ENCODE data around the gene TENT5A.

The TENT5A gene

GRCh38 chr6:81774542-81774941 lies 22.1 kb upstream of the TENT5A start:
- DNase-seq (ENCODE audit: insufficient read length, low spot score) (no peak), FAIRE-seq (no peak)
- TF ChIP-seq POU2F2 (IDR thresholded peaks at IDR 0.05; ENCODE audit: low read depth, low read length) (no peak), POLR2A (IDR thresholded peaks at IDR 0.05; ENCODE audit: low read depth, low read length) (no peak), POLR2AphosphoS5 (IDR thresholded peaks at IDR 0.05; ENCODE audit: low read depth, low read length) (no peak), SPI1 (IDR thresholded peaks at IDR 0.05; ENCODE audit: low read depth, low read length) (no peak), PAX5 (IDR thresholded peaks at IDR 0.05; ENCODE audit: insufficient read depth, low read length, severe bottlenecking) (no peak), TAF1 (IDR thresholded peaks at IDR 0.05; ENCODE audit: low read depth, low read length) (no peak)

- no peak for TF ChIP-seq PAX5 (IDR thresholded peaks at IDR 0.05; ENCODE audit: insufficient read depth, low read length, severe bottlenecking)
- no peak for TF ChIP-seq POU2F2 (IDR thresholded peaks at IDR 0.05; ENCODE audit: low read depth, low read length)
- no peak for TF ChIP-seq POLR2A (IDR thresholded peaks at IDR 0.05; ENCODE audit: low read depth, low read length)
- TF ChIP-seq TAF1 (IDR thresholded peaks at IDR 0.05; ENCODE audit: low read depth, low read length) = no peak
- no peak for TF ChIP-seq SPI1 (IDR thresholded peaks at IDR 0.05; ENCODE audit: low read depth, low read length)
- no peak for TF ChIP-seq POLR2AphosphoS5 (IDR thresholded peaks at IDR 0.05; ENCODE audit: low read depth, low read length)
- DNase-seq (ENCODE audit: insufficient read length, low spot score) (no peak), FAIRE-seq (no peak)
These were observed 21.4 kb upstream of the TENT5A start for GRCh38 chr6:81773887-81774286.

GRCh38 chr6:81772741-81773140 lies 20.3 kb upstream of the TENT5A start:
- no peak for FAIRE-seq
- no peak for DNase-seq (ENCODE audit: insufficient read length, low spot score)
- TF ChIP-seq TAF1 (IDR thresholded peaks at IDR 0.05; ENCODE audit: low read depth, low read length) (no peak), SPI1 (IDR thresholded peaks at IDR 0.05; ENCODE audit: low read depth, low read length) (peak; percentile 74)

- no peak for DNase-seq (ENCODE audit: insufficient read length, low spot score)
- no peak for FAIRE-seq
- no peak for TF ChIP-seq POLR2A (IDR thresholded peaks at IDR 0.05; ENCODE audit: low read depth, low read length)
- TF ChIP-seq POLR2AphosphoS5 (IDR thresholded peaks at IDR 0.05; ENCODE audit: low read depth, low read length) = no peak
- no peak for TF ChIP-seq TAF1 (IDR thresholded peaks at IDR 0.05; ENCODE audit: low read depth, low read length)
- TF ChIP-seq PAX5 (IDR thresholded peaks at IDR 0.05; ENCODE audit: insufficient read depth, low read length, severe bottlenecking) = no peak
- no peak for TF ChIP-seq POU2F2 (IDR thresholded peaks at IDR 0.05; ENCODE audit: low read depth, low read length)
- TF ChIP-seq SPI1 (IDR thresholded peaks at IDR 0.05; ENCODE audit: low read depth, low read length) = no peak
These were observed 18.6 kb upstream of the TENT5A start for GRCh38 chr6:81771097-81771496.

- FAIRE-seq = no peak
- TF ChIP-seq TAF1 (IDR thresholded peaks at IDR 0.05; ENCODE audit: low read depth, low read length) (no peak), POU2F2 (IDR thresholded peaks at IDR 0.05; ENCODE audit: low read depth, low read length) (no peak), POLR2A (IDR thresholded peaks at IDR 0.05; ENCODE audit: low read depth, low read length) (no peak), PAX5 (IDR thresholded peaks at IDR 0.05; ENCODE audit: insufficient read depth, low read length, severe bottlenecking) (no peak), SPI1 (IDR thresholded peaks at IDR 0.05; ENCODE audit: low read depth, low read length) (no peak), POLR2AphosphoS5 (IDR thresholded peaks at IDR 0.05; ENCODE audit: low read depth, low read length) (no peak)
- no peak for DNase-seq (ENCODE audit: insufficient read length, low spot score)
These were observed 17.9 kb upstream of the TENT5A start for GRCh38 chr6:81770381-81770780.

- FAIRE-seq = no peak
- TF ChIP-seq POLR2A (IDR thresholded peaks at IDR 0.05; ENCODE audit: low read depth, low read length) (no peak), PAX5 (IDR thresholded peaks at IDR 0.05; ENCODE audit: insufficient read depth, low read length, severe bottlenecking) (no peak)
- no peak for DNase-seq (ENCODE audit: insufficient read length, low spot score)
These were observed 17.3 kb upstream of the TENT5A start for GRCh38 chr6:81769824-81770223.

GRCh38 chr6:81768150-81768942 lies 15.9 kb upstream of the TENT5A start:
- DNase-seq (ENCODE audit: insufficient read length, low spot score) (no peak), FAIRE-seq (no peak)
- no peak for TF ChIP-seq SPI1 (IDR thresholded peaks at IDR 0.05; ENCODE audit: low read depth, low read length)
- no peak for TF ChIP-seq POLR2A (IDR thresholded peaks at IDR 0.05; ENCODE audit: low read depth, low read length)
- TF ChIP-seq PAX5 (IDR thresholded peaks at IDR 0.05; ENCODE audit: insufficient read depth, low read length, severe bottlenecking) = no peak
- no peak for TF ChIP-seq TAF1 (IDR thresholded peaks at IDR 0.05; ENCODE audit: low read depth, low read length)
- TF ChIP-seq POU2F2 (IDR thresholded peaks at IDR 0.05; ENCODE audit: low read depth, low read length) = no peak
- TF ChIP-seq POLR2AphosphoS5 (IDR thresholded peaks at IDR 0.05; ENCODE audit: low read depth, low read length) = no peak

GRCh38 chr6:81767163-81767891 lies 14.8 kb upstream of the TENT5A start:
- TF ChIP-seq POLR2AphosphoS5 (IDR thresholded peaks at IDR 0.05; ENCODE audit: low read depth, low read length) (no peak), POU2F2 (IDR thresholded peaks at IDR 0.05; ENCODE audit: low read depth, low read length) (no peak), PAX5 (IDR thresholded peaks at IDR 0.05; ENCODE audit: insufficient read depth, low read length, severe bottlenecking) (no peak), POLR2A (IDR thresholded peaks at IDR 0.05; ENCODE audit: low read depth, low read length) (no peak), TAF1 (IDR thresholded peaks at IDR 0.05; ENCODE audit: low read depth, low read length) (no peak), SPI1 (IDR thresholded peaks at IDR 0.05; ENCODE audit: low read depth, low read length) (no peak)
- DNase-seq (ENCODE audit: insufficient read length, low spot score) = no peak
- FAIRE-seq = no peak

GRCh38 chr6:81766482-81767069 lies 14.1 kb upstream of the TENT5A start:
- no peak for FAIRE-seq
- no peak for DNase-seq (ENCODE audit: insufficient read length, low spot score)
- no peak for TF ChIP-seq POLR2A (IDR thresholded peaks at IDR 0.05; ENCODE audit: low read depth, low read length)
- no peak for TF ChIP-seq TAF1 (IDR thresholded peaks at IDR 0.05; ENCODE audit: low read depth, low read length)
- TF ChIP-seq SPI1 (IDR thresholded peaks at IDR 0.05; ENCODE audit: low read depth, low read length) = no peak
- TF ChIP-seq POU2F2 (IDR thresholded peaks at IDR 0.05; ENCODE audit: low read depth, low read length) = no peak
- no peak for TF ChIP-seq PAX5 (IDR thresholded peaks at IDR 0.05; ENCODE audit: insufficient read depth, low read length, severe bottlenecking)
- TF ChIP-seq POLR2AphosphoS5 (IDR thresholded peaks at IDR 0.05; ENCODE audit: low read depth, low read length) = no peak
